A172 (cell line): Measurements from ENCODE around the gene AMOTL2. TPM values are rescaled to one million over a fixed set of nuclear protein-coding genes. Genes with fewer than 3 reads are reported as not detected.
A peak's percentile ranks its signal among the peaks of the same experiment; 100 is the strongest.

Experiments used
- DNase-seq: peaks from one replicate; pipeline ENCODE4 v3.0.0-alpha.2; 2015; ENCODE audit warnings: low spot score
- total RNA-seq: library from RNA; depleted of rRNA; stranded (reverse); fragments of >200 nt; shearing (Covaris generic); gene quantifications from 2 replicates; pipeline ENCODE4 v1.2.3, GENCODE V29; 2014

Gene AMOTL2
- total RNA-seq, 1 experiment from 2014 or later: 182 TPM

DNA sequence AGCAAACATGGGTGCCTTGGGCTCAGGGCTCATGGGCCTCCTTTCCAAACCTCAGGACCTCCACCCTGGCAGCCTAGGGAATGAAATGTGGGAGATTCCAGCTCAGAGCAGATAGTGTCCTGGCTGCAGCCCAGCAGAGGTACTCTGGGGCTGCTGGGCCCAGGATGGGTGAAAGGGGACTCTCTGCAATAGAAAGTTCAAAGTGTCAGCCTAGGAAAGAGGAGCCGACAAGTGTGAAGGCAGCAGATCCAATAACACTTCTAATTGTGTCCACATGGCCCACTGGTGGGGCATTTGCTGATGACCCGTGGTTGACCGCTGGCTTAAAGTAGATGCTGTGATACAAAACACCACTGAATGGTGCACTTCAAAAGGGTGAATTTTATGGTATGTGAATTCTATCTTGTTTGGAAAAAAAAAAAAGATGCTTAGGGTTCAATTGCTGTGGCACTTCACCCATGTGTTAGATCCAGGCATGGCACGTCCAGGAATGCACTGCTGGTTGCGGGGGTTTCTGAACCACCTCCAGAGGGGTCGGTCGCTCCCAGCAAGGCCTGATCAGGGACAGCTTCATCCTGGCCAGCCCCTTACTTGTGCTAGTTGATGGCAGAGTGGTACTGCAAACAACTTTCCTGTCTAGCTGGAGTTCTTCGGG, 20.9 kb downstream of the AMOTL2 start:
- DNase-seq: no peak

DNA sequence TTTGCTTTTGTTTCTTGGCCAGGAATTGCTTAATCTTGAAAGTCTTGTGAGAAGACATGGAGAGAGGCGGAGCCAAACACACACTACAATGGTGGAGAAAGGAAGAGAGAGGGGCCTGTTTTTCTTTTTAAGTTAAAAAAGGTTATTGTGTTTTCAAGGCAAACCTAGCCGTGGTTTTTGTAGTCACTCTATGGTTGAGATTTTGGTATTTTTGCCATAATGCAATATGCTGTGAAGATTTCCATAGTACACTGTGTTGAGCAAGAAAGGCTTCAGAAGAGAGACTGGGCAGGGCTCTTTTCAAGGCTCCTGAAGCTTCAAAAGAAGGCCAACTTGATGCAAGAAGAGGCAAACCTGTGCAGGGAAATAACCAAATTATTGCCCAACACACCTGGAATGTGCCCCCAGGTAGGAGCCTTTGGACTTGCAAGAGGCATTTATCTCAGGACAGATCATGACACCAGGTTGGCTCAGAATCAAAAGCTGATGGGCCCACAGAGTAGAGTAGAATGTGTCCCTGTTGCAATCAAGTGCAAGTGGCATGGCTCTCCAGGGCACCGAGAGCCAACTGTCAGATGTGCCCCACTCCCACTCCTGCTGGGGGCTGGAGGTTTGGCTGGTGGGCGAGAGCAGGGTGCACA, 22.1 kb downstream of the AMOTL2 start:
- no peak for DNase-seq

- no peak for DNase-seq
Observed at GRCh38 chr3:134351427-134351826, 22.8 kb downstream of the AMOTL2 start.

DNA sequence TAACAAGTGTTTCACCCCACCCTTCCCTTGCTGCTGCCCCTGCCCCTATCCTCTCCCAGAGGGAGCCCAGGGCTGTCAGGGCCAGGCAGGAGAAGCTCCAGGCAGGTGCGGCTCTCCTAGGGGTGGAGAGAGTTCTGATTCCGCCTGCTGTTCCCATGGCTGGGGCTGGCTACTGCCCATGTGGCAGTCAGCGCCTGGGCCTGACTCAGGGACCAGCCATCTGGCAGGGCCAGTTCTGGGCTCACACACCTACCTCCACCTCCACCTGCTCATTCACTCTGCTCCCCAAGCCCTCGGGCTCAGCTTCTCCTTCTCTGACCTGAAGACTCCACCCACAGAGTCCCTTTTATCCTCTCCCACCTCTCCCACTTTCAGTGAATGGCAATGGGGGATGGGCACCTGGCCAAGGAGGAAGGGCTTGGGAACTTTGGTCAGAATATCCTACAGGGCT, 23.4 kb downstream of the AMOTL2 start:
- no peak for DNase-seq

- no peak for DNase-seq
Observed at GRCh38 chr3:134350266-134350665, 24.0 kb downstream of the AMOTL2 start.

DNA sequence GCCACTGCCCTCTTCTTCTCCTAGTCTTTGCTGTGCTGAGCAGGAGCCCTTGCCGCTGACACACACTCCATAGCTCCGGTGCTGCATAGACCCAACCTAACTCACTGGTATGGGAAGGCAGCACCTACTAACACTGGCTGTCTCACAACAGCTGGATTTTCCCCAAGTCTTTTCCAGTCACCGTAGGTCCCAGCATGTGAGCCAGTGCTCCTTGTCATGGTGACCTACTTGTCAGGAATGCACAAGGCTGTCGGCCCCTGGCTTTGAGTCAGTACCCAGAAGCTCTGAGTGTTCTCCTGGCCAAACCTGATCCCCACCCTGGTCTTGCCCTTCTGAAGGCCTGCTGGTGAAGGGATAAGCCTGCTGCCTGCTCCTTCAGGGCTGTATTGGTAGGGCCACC, 25.7 kb downstream of the AMOTL2 start:
- peak; percentile 54 for DNase-seq

DNA sequence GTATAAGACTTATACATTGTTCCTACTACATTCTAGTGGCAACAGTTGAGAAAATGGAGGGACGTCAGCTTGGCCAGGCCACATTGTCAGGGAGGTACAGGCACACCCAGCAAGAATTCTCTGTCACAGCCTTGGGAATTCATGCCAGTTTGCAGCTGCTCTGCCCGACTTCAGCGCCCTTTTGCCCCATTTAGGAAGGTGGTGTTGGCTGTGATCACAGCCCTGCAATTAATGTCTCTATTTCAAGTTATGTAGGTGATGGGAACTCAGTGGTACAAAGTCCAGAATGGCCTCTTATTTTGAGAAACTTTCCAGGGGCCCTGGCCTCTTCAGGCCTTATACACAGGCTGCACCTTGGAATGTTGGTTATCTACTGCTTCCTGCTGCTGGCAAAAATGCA, 26.7 kb downstream of the AMOTL2 start:
- DNase-seq: no peak

DNA sequence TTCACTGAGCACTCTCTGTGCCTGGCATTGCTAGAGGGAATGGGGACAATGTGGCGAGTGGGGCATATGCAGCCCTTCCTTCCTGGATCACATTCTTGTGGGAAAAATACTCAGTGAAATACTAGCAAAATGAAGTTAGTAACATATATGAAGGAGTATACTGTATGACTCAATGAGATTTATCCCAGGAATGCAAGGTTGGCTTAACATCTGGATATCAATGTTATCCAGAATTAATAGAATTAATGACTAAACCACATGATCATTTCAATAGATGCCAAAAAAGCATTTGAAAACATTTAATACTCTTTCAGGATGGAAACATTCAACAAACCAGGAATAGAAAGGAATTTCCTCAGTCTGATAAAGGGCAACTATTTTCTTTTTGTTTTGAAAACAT, 27.5 kb downstream of the AMOTL2 start:
- DNase-seq: no peak

GRCh38 chr3:134345202-134345601, 29.0 kb downstream of the AMOTL2 start:
- no peak for DNase-seq

GRCh38 chr3:134344560-134344959, 29.7 kb downstream of the AMOTL2 start:
- no peak for DNase-seq

- no peak for DNase-seq
Observed at GRCh38 chr3:134342259-134342658, 32.0 kb downstream of the AMOTL2 start.

GRCh38 chr3:134341389-134341788, 32.9 kb downstream of the AMOTL2 start:
- DNase-seq: no peak

DNA sequence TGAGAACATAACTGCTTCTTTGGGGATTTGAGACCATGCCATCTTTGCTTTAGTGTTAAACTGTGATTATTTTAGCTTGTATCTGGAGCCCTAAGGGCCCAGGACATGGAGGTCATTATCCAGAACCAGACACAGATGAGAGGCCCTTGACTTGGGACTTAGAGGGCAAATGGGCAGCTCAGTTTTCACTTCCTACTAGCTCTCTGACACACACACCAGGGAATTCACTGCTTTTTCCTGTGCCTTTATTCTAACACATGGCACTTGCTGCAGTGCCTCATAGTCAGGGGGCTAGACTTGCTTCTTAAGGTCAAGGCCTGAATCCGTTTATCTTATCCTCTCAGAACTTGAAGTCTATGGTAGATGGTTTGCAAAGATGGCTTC, 33.3 kb downstream of the AMOTL2 start:
- DNase-seq: no peak

DNA sequence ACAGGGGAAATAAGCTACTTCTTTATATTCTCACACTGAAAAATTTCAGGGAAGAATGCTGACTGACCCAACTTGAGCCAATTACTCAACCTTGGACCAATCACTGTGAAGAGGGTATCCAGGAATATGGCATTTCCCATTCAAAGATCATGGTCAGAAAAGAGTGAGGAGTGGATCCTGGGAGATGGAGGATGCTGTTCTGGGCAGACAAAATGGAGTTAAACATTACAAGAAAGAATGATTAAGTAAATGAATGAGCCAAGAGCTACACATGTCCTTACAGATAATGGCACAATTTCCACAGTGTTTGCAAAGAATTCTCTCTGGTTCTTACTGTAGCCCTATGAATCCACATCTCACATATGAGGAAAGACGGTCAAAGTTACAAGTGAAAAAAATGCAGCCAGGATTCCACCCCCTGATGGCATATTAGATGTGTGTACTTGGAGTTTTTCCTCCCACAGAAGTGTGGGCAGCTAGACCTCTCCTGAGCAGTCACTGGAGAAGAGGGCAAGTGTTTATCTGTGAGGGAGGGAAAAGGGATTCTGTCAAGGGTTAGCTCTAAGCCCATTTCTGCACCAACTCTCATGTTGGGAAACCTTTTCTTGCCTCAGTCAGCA, 33.8 kb downstream of the AMOTL2 start:
- no peak for DNase-seq

GRCh38 chr3:134339913-134340312, 34.3 kb downstream of the AMOTL2 start:
- DNase-seq: no peak

DNA sequence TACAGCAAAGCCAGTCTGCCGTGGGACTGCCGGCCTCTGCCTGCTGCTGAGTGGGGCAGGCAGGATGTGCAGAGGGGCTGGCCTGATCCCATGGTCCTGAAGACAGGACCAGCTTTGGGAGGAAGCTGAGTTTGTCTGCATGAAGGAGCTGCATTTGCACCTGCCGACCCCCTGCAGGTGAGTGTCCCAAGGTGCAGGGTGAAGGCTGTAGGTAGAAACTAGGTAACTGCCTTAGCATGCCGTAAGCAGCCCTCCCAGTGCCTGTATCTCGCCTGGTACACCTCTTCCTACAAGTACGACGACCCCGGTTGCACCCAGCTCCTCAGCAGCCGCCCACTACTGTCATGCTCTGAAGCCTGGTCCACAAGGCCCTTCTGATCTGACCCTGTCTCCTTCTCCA, 34.9 kb downstream of the AMOTL2 start:
- DNase-seq: no peak

- DNase-seq: no peak
Observed at GRCh38 chr3:134338516-134339261, 35.6 kb downstream of the AMOTL2 start.

DNA sequence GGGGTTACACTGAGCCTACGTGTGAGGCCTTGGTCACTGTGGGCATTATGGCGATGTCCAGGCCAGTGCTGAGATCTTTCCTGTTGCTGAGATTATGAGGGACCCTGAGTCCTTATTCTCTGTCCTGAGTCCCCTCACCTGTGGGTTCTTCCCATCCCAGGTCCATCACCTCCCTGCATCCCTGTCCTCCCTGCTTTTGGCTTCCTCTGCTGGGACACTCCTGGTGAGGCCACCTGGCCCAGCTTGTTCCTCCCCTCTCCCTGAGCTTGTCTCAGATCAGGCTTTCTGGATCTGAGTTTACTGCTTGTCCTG, 36.1 kb downstream of the AMOTL2 start:
- no peak for DNase-seq

- no peak for DNase-seq
Observed at GRCh38 chr3:134337511-134338200, 36.6 kb downstream of the AMOTL2 start.

DNA sequence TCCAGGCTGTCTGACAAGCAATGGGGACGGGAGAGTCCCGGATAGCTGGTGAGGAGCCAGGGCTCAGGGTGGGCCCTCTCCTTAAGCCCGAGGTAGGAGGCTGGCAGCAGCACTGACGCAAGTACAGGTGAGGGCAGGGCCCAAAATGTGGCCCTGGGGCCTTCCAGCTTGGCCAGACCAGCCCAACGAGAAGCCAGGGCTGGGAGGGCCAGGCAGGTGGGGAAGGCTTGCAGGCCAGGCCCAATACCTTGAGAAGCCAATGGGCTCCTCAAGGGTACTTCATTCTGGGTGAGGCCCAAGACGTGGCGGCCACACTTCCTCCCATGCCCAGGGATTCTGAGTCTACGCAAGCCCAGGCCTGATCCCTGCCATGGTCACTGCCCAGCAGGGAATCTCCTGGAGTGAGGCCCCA, 37.2 kb downstream of the AMOTL2 start:
- no peak for DNase-seq

- DNase-seq: peak; percentile 78
Observed at GRCh38 chr3:134336587-134336986, 37.7 kb downstream of the AMOTL2 start.

GRCh38 chr3:134334901-134335280, 39.4 kb downstream of the AMOTL2 start:
- DNase-seq: no peak
